K562 (cell line): ENCODE results near the gene RO60. TPM values are rescaled to one million over a fixed set of nuclear protein-coding genes. Genes with fewer than 3 reads are reported as not detected.

Experiments
- ELF1 ChIP-seq: fragments of 200-800 bp; sonication (Bioruptor generic); IDR thresholded peaks from 2 replicates; pipeline ENCODE4 v1.6.1; 2016; ENCODE audit warnings: missing genetic modification characterization, missing compliant biosample characterization
- NEUROD1 ChIP-seq: fragments of 150-350 bp; IDR thresholded peaks from 2 replicates; pipeline ENCODE4 v1.6.1; 2014; ENCODE audit warnings: borderline replicate concordance, low read length, low read depth; ENCODE audit not compliant: partially characterized antibody
- NRF1 ChIP-seq, 2 experiments: fragments of 450-650 bp; IDR thresholded peaks in 1 of 2; conservative IDR thresholded peaks in 1 of 2; 2 replicates each; pipeline ENCODE4 v1.6.1; 2014; ENCODE audit warnings: mild to moderate bottlenecking in 2 of 2
- PHF8 ChIP-seq: fragments of 200-600 bp; sonication (generic); IDR thresholded peaks from 2 replicates; pipeline ENCODE4 v1.6.1; 2012; ENCODE audit warnings: mixed run types, mild to moderate bottlenecking, inconsistent platforms, low read length, moderate library complexity, borderline replicate concordance
- RCOR1 ChIP-seq, 2 experiments: IDR thresholded peaks; 2 replicates each; pipeline ENCODE4 v1.6.1; 2012; ENCODE audit warnings: low read depth in 2 of 2, low read length in 2 of 2, borderline replicate concordance in 1 of 2, improper control_type of control experiment in 1 of 2
- SMAD2 ChIP-seq: fragments of 150-350 bp; IDR thresholded peaks from 2 replicates; pipeline ENCODE4 v1.6.1; 2014; ENCODE audit warnings: low read depth, mild to moderate bottlenecking, low read length
- polyA plus RNA-seq, 8 experiments: library from polyadenylated mRNA; depleted of rRNA in 4 of 8; stranded (reverse) in 5 of 8; unstranded in 3 of 8; fragments of >200 nt; fragmentation: Nextera tagmentation in 2 of 8; fragmentation: Illumina TruSeq in 1 of 8; extraction: Ambion mirVana in 2 of 8; extraction: Trizol in 1 of 8; gene quantifications; 2 replicates each; pipeline versions ENCODE4 v1.2.1 to v1.2.3, GENCODE V29; 2011 to 2014; ENCODE audit warnings: inconsistent platforms in 1 of 8, missing spikeins in 1 of 8
- total RNA-seq, 7 experiments: library from RNA; depleted of rRNA in 6 of 7; stranded (reverse); fragments of >200 nt in 6 of 7; fragmentation: Illumina TruSeq in 2 of 7; extraction: Trizol in 2 of 7; gene quantifications; 2 replicates each; pipeline versions ENCODE4 v1.2.1 to v1.2.3, GENCODE V29; 2011 to 2021; ENCODE audit warnings: low replicate concordance in 1 of 7
- TF ChIP-seq, protein P1 (sequence below): fragments of 250-450 bp; sonication (Bioruptor Pico); IDR thresholded peaks from 2 replicates; pipeline ENCODE4 v1.4.0; 2020
- TF ChIP-seq, protein P2 (sequence below): fragments of 450-650 bp; IDR thresholded peaks from 2 replicates; pipeline ENCODE4 v1.6.1; 2016; ENCODE audit warnings: mild to moderate bottlenecking, moderate library complexity

The RO60 gene
- total and polyA plus RNA-seq, 9 of the 15 experiments (the other 6 are each of a cell fraction or from before 2014, with no cell fraction given), result 24.9 to 187 (median 101) TPM

DNA sequence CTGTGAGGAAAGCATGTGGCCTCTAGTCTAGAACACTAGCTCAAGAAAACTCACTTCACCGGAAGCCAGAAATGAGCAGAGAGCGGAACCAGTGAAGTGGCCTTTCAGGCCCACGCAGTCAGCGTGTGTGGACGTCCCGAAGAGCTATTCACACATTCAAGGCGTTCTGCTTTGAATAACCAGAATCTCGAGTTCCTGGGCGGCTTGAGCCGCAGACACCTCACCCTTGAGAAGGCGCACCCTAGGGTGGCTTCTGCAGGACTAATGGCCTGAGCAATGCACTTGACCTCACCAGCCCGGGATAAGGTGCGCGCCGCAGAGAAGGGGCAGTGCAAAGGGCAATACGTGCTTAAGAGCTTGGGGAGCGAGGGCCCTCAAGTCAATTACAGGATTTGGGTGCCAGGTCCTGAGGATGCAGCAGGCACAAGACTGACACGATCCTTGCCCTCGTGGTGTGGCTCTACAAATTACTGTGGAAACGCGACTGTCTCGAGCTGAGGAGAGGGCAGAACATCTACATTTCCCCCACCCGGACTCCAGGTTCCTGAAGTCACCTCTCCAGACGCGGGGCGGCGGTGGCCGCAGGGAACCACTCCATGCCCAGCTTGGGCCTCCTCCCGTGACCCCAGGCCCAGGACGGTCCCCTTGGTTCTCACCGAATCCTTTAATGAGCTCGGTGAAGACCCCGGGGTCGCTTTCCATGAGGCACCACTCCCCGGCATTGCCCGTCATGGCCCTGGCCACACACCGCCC is 707 bp upstream of the RO60 start (continued):
- TF ChIP-seq, protein P1, sequence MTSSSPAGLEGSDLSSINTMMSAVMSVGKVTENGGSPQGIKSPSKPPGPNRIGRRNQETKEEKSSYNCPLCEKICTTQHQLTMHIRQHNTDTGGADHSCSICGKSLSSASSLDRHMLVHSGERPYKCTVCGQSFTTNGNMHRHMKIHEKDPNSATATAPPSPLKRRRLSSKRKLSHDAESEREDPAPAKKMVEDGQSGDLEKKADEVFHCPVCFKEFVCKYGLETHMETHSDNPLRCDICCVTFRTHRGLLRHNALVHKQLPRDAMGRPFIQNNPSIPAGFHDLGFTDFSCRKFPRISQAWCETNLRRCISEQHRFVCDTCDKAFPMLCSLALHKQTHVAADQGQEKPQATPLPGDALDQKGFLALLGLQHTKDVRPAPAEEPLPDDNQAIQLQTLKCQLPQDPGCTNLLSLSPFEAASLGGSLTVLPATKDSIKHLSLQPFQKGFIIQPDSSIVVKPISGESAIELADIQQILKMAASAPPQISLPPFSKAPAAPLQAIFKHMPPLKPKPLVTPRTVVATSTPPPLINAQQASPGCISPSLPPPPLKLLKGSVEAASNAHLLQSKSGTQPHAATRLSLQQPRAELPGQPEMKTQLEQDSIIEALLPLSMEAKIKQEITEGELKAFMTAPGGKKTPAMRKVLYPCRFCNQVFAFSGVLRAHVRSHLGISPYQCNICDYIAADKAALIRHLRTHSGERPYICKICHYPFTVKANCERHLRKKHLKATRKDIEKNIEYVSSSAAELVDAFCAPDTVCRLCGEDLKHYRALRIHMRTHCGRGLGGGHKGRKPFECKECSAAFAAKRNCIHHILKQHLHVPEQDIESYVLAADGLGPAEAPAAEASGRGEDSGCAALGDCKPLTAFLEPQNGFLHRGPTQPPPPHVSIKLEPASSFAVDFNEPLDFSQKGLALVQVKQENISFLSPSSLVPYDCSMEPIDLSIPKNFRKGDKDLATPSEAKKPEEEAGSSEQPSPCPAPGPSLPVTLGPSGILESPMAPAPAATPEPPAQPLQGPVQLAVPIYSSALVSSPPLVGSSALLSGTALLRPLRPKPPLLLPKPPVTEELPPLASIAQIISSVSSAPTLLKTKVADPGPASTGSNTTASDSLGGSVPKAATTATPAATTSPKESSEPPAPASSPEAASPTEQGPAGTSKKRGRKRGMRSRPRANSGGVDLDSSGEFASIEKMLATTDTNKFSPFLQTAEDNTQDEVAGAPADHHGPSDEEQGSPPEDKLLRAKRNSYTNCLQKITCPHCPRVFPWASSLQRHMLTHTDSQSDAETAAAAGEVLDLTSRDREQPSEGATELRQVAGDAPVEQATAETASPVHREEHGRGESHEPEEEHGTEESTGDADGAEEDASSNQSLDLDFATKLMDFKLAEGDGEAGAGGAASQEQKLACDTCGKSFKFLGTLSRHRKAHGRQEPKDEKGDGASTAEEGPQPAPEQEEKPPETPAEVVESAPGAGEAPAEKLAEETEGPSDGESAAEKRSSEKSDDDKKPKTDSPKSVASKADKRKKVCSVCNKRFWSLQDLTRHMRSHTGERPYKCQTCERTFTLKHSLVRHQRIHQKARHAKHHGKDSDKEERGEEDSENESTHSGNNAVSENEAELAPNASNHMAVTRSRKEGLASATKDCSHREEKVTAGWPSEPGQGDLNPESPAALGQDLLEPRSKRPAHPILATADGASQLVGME (CRISPR knock-in tag), result peak; percentile 67
- TF ChIP-seq ELF1 (peak; percentile 14; the same call in 1 of the 2 replicates), NEUROD1 (peak; percentile 8), NRF1 (conservative IDR thresholded peaks at IDR 0.05 in 1 of 2, IDR thresholded peaks at IDR 0.05 in 1 of 2) (peak in 1 of 2 experiments; percentile 49; a peak in 1 of 4 replicates), SMAD2 (no peak), RCOR1 (IDR thresholded peaks at IDR 0.05; ENCODE audit: borderline replicate concordance in 1 of 2, low read depth in 2 of 2, low read length in 2 of 2) (no peak), PHF8 (peak; percentile 75; the same call in 1 of the 2 replicates)
- TF ChIP-seq, protein P2, sequence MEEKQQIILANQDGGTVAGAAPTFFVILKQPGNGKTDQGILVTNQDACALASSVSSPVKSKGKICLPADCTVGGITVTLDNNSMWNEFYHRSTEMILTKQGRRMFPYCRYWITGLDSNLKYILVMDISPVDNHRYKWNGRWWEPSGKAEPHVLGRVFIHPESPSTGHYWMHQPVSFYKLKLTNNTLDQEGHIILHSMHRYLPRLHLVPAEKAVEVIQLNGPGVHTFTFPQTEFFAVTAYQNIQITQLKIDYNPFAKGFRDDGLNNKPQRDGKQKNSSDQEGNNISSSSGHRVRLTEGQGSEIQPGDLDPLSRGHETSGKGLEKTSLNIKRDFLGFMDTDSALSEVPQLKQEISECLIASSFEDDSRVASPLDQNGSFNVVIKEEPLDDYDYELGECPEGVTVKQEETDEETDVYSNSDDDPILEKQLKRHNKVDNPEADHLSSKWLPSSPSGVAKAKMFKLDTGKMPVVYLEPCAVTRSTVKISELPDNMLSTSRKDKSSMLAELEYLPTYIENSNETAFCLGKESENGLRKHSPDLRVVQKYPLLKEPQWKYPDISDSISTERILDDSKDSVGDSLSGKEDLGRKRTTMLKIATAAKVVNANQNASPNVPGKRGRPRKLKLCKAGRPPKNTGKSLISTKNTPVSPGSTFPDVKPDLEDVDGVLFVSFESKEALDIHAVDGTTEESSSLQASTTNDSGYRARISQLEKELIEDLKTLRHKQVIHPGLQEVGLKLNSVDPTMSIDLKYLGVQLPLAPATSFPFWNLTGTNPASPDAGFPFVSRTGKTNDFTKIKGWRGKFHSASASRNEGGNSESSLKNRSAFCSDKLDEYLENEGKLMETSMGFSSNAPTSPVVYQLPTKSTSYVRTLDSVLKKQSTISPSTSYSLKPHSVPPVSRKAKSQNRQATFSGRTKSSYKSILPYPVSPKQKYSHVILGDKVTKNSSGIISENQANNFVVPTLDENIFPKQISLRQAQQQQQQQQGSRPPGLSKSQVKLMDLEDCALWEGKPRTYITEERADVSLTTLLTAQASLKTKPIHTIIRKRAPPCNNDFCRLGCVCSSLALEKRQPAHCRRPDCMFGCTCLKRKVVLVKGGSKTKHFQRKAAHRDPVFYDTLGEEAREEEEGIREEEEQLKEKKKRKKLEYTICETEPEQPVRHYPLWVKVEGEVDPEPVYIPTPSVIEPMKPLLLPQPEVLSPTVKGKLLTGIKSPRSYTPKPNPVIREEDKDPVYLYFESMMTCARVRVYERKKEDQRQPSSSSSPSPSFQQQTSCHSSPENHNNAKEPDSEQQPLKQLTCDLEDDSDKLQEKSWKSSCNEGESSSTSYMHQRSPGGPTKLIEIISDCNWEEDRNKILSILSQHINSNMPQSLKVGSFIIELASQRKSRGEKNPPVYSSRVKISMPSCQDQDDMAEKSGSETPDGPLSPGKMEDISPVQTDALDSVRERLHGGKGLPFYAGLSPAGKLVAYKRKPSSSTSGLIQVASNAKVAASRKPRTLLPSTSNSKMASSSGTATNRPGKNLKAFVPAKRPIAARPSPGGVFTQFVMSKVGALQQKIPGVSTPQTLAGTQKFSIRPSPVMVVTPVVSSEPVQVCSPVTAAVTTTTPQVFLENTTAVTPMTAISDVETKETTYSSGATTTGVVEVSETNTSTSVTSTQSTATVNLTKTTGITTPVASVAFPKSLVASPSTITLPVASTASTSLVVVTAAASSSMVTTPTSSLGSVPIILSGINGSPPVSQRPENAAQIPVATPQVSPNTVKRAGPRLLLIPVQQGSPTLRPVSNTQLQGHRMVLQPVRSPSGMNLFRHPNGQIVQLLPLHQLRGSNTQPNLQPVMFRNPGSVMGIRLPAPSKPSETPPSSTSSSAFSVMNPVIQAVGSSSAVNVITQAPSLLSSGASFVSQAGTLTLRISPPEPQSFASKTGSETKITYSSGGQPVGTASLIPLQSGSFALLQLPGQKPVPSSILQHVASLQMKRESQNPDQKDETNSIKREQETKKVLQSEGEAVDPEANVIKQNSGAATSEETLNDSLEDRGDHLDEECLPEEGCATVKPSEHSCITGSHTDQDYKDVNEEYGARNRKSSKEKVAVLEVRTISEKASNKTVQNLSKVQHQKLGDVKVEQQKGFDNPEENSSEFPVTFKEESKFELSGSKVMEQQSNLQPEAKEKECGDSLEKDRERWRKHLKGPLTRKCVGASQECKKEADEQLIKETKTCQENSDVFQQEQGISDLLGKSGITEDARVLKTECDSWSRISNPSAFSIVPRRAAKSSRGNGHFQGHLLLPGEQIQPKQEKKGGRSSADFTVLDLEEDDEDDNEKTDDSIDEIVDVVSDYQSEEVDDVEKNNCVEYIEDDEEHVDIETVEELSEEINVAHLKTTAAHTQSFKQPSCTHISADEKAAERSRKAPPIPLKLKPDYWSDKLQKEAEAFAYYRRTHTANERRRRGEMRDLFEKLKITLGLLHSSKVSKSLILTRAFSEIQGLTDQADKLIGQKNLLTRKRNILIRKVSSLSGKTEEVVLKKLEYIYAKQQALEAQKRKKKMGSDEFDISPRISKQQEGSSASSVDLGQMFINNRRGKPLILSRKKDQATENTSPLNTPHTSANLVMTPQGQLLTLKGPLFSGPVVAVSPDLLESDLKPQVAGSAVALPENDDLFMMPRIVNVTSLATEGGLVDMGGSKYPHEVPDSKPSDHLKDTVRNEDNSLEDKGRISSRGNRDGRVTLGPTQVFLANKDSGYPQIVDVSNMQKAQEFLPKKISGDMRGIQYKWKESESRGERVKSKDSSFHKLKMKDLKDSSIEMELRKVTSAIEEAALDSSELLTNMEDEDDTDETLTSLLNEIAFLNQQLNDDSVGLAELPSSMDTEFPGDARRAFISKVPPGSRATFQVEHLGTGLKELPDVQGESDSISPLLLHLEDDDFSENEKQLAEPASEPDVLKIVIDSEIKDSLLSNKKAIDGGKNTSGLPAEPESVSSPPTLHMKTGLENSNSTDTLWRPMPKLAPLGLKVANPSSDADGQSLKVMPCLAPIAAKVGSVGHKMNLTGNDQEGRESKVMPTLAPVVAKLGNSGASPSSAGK, result peak; percentile 53
